SK-N-SH (cell line): Measurements from ENCODE around the gene MUSTN1. TPM values are rescaled to one million over a fixed set of nuclear protein-coding genes. Genes with fewer than 3 reads are reported as not detected.

Source experiments
- CTCF ChIA-PET: fragments of 300-600, 350-600 bp; formaldehyde crosslinking; extraction: SDS; loops from one replicate; lab custom pipeline; 2021; lab: Yijun Ruan, JAX
- POLR2A ChIA-PET: fragments of 350-600 bp; sonication (Branson Sonifier 250); formaldehyde crosslinking; extraction: SDS; loops from one replicate; lab custom pipeline; 2020; ENCODE audit warnings: antibody characterized with exemption, inconsistent platforms; lab: Yijun Ruan, JAX
- DNase-seq: peaks from one replicate; pipeline ENCODE4 v3.0.0; 2012
- H2AFZ ChIP-seq: fragments of 200-600 bp; sonication (generic); 2 replicates; pipeline ENCODE4 v1.8.1; 2016; ENCODE audit warnings: antibody characterized with exemption, mild to moderate bottlenecking, low read depth
- H3F3A ChIP-seq: fragments of 200-600 bp; sonication (generic); replicated peaks from 2 replicates; pipeline ENCODE3; 2016; ENCODE audit warnings: antibody characterized with exemption, mild to moderate bottlenecking; ENCODE audit not compliant: insufficient read depth
- H3K27ac ChIP-seq, 2 experiments: fragments of 200-500 bp in 1 of 2; fragments of 200-600 bp in 1 of 2; sonication (Bioruptor generic) in 1 of 2; sonication (generic), shearing (Covaris generic) in 1 of 2; 2 replicates each; pipeline versions ENCODE4 v1.5.1 to v1.6.1; 2014 to 2016; ENCODE audit warnings: low read depth in 2 of 2, inconsistent platforms in 1 of 2, low read length in 1 of 2, mild to moderate bottlenecking in 1 of 2, mixed read lengths in 1 of 2
- H3K27me3 ChIP-seq: fragments of 200-600 bp; sonication (generic), shearing (Covaris generic); 2 replicates; pipeline ENCODE4 v1.6.1; 2016; ENCODE audit warnings: mixed run types; ENCODE audit not compliant: insufficient read depth
- H3K36me3 ChIP-seq, 2 experiments: fragments of 200-500 bp in 1 of 2; fragments of 200-600 bp in 1 of 2; sonication (Bioruptor generic) in 1 of 2; sonication (generic) in 1 of 2; replicated peaks in 1 of 2; 2 replicates each; pipeline versions ENCODE3 to v1.5.1; 2014 to 2016; ENCODE audit warnings: low read length in 1 of 2, mild to moderate bottlenecking in 1 of 2; ENCODE audit not compliant: insufficient read depth in 2 of 2, control insufficient read depth in 1 of 2
- H3K4me1 ChIP-seq, 2 experiments: fragments of 200-500 bp in 1 of 2; fragments of 200-600 bp in 1 of 2; sonication (Bioruptor generic) in 1 of 2; sonication (generic), shearing (Covaris generic) in 1 of 2; 2 replicates each; pipeline versions ENCODE4 v1.5.1 to v1.6.1; 2014 to 2016; ENCODE audit warnings: low read depth in 1 of 2, low read length in 1 of 2, mixed run types in 1 of 2; ENCODE audit not compliant: insufficient read depth in 2 of 2, control insufficient read depth in 1 of 2
- H3K4me2 ChIP-seq: fragments of 200-600 bp; sonication (generic), shearing (Covaris generic); 2 replicates; pipeline ENCODE4 v1.6.1; 2017; ENCODE audit warnings: mixed run types
- H3K4me3 ChIP-seq, 2 experiments: fragments of 200-500 bp in 1 of 2; fragments of 200-600 bp in 1 of 2; sonication (Bioruptor generic) in 1 of 2; sonication (generic), shearing (Covaris generic) in 1 of 2; 2 replicates each; pipeline versions ENCODE4 v1.5.1 to v1.8.1; 2014 to 2016; ENCODE audit warnings: low read depth in 2 of 2, inconsistent platforms in 1 of 2, low read length in 1 of 2, mild to moderate bottlenecking in 1 of 2, mixed read lengths in 1 of 2, moderate library complexity in 1 of 2
- H3K79me2 ChIP-seq: fragments of 200-600 bp; sonication (generic); 2 replicates; pipeline ENCODE4 v1.8.1; 2017; ENCODE audit warnings: mild to moderate bottlenecking; ENCODE audit not compliant: insufficient read depth
- H3K9ac ChIP-seq: fragments of 200-600 bp; sonication (generic); 2 replicates; pipeline ENCODE4 v1.6.1; 2017; ENCODE audit warnings: mixed run types
- H3K9me2 ChIP-seq: fragments of 200-600 bp; sonication (generic); 2 replicates; pipeline ENCODE4 v1.6.1; 2017; ENCODE audit warnings: mixed run types
- H3K9me3 ChIP-seq: fragments of 200-600 bp; sonication (generic); 2 replicates; pipeline ENCODE4 v1.6.1; 2017; ENCODE audit warnings: mixed run types, mild to moderate bottlenecking, moderate library complexity
- H4K20me1 ChIP-seq: fragments of 200-600 bp; sonication (generic); 2 replicates; pipeline ENCODE4 v1.6.1; 2017; ENCODE audit warnings: mild to moderate bottlenecking, mixed run types; ENCODE audit not compliant: insufficient read depth
- CHD2 ChIP-seq: fragments of 150-350 bp; IDR thresholded peaks from 2 replicates; pipeline ENCODE4 v1.6.1; 2018; ENCODE audit warnings: low read length; ENCODE audit not compliant: partially characterized antibody
- ELF1 ChIP-seq: IDR thresholded peaks from 2 replicates; pipeline ENCODE4 v1.4.0; 2012
- EP300 ChIP-seq, 2 experiments: IDR thresholded peaks; 2 replicates each; pipeline versions ENCODE4 v1.4.0 to v1.6.1; 2012; ENCODE audit warnings: borderline replicate concordance in 1 of 2, low read depth in 1 of 2, low read length in 1 of 2
- FOSL2 ChIP-seq: IDR thresholded peaks from 2 replicates; pipeline ENCODE4 v1.4.0; 2012; ENCODE audit warnings: low read depth, mild to moderate bottlenecking, moderate library complexity, borderline replicate concordance
- FOXJ3 ChIP-seq: sonication (generic); formaldehyde crosslinking; IDR thresholded peaks from 2 replicates; pipeline ENCODE4 v1.5.1; 2020; ENCODE audit warnings: mild to moderate bottlenecking, missing genetic modification reagents
- FOXM1 ChIP-seq: IDR thresholded peaks from 2 replicates; pipeline ENCODE4 v1.4.0; 2012; ENCODE audit warnings: low read depth, mild to moderate bottlenecking
- GATA2 ChIP-seq: sonication (generic); formaldehyde crosslinking; IDR thresholded peaks from 2 replicates; pipeline ENCODE4 v1.5.0; 2020; ENCODE audit warnings: mild to moderate bottlenecking, missing genetic modification reagents
- JUND ChIP-seq: IDR thresholded peaks from 2 replicates; pipeline ENCODE4 v1.4.0; 2012
- MEF2A ChIP-seq: IDR thresholded peaks from 2 replicates; pipeline ENCODE4 v1.4.0; 2012; ENCODE audit warnings: low read depth, borderline replicate concordance
- MXI1 ChIP-seq: IDR thresholded peaks from 2 replicates; pipeline ENCODE4 v1.6.1; 2012; ENCODE audit warnings: mild to moderate bottlenecking, low read depth, low read length, improper control_type of control experiment
- NFIC ChIP-seq: IDR thresholded peaks from 2 replicates; pipeline ENCODE4 v1.4.0; 2012; ENCODE audit warnings: borderline replicate concordance
- RCOR1 ChIP-seq: fragments of 150-350 bp; IDR thresholded peaks from 2 replicates; pipeline ENCODE4 v1.6.1; 2017; ENCODE audit warnings: antibody characterized with exemption, low read length
- RFX5 ChIP-seq: IDR thresholded peaks from 2 replicates; pipeline ENCODE4 v1.6.1; 2012; ENCODE audit warnings: mild to moderate bottlenecking, improper control_type of control experiment, low read length
- RXRA ChIP-seq: IDR thresholded peaks from 2 replicates; pipeline ENCODE4 v1.4.0; 2012; ENCODE audit warnings: low read depth, mild to moderate bottlenecking, borderline replicate concordance
- SIN3A ChIP-seq: IDR thresholded peaks from 2 replicates; pipeline ENCODE4 v1.6.1; 2012; ENCODE audit warnings: low read depth, mild to moderate bottlenecking, low read length, moderate library complexity, borderline replicate concordance
- TAF1 ChIP-seq: IDR thresholded peaks from 2 replicates; pipeline ENCODE4 v1.6.1; 2012; ENCODE audit warnings: low read depth, mild to moderate bottlenecking, low read length, moderate library complexity, borderline replicate concordance
- YY1 ChIP-seq: IDR thresholded peaks from 2 replicates; pipeline ENCODE4 v1.4.0; 2012; ENCODE audit warnings: low read depth, mild to moderate bottlenecking
- WGBS: methylation state at CpG from one replicate; pipeline ENCODE4 v1.1.6; 2017; ENCODE audit warnings: low lambda C conversion rate; 5-methylcytosine and 5-hydroxymethylcytosine counted together
- polyA plus RNA-seq, 3 experiments: library from polyadenylated mRNA; depleted of rRNA; stranded (reverse); fragments of >200 nt; gene quantifications; 2 replicates each; pipeline ENCODE4 v1.2.3, GENCODE V29; 2012
- TF ChIP-seq, protein P1 (sequence below): IDR thresholded peaks from 2 replicates; pipeline ENCODE4 v1.4.0; 2012; ENCODE audit warnings: low read depth
- TF ChIP-seq, protein P2 (sequence below): IDR thresholded peaks from 2 replicates; pipeline ENCODE4 v1.4.0; 2012; ENCODE audit warnings: low read depth, borderline replicate concordance
- TF ChIP-seq, protein P3 (sequence below): IDR thresholded peaks from 2 replicates; pipeline ENCODE4 v1.4.0; 2012; ENCODE audit warnings: low read depth, borderline replicate concordance
- TF ChIP-seq, protein P4 (sequence below): fragments of 150-350 bp; IDR thresholded peaks from 2 replicates; pipeline ENCODE4 v1.6.1; 2017; ENCODE audit warnings: antibody characterized with exemption, low read length, low read depth, borderline replicate concordance
- TF ChIP-seq, protein P5 (sequence below): fragments of 150-350 bp; IDR thresholded peaks from 2 replicates; pipeline ENCODE4 v1.6.1; 2016; ENCODE audit warnings: mild to moderate bottlenecking, low read depth, low read length

The MUSTN1 gene
- polyA plus RNA-seq, 1 of the 3 experiments (the other 2 are of a cell fraction) = 0.54 TPM

DNA sequence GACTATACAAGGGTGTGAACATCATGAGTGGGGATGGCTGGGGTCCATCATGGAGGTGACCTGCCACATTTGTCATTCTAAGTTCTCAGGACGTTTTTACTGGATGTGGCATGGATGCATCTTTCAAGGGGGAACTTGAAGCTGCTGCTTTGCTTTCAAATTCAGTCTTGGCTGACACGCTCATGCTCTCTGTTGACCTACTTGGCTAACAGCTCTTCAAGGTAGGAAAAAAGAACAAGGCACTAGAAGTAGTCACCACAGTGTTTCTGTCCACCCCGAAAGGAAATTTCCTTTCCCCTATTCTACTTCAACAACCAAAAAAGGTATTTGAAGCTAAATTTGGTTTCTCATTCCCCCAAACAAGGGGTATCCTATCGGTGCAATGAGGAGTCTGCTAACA is 47.6 kb upstream of the MUSTN1 start:
- H3K27ac ChIP-seq = no peak overlapping the region
- H2AFZ ChIP-seq = no peak overlapping the region
- no peaks in the 10 kb centered on the region for H3K9me2 ChIP-seq
- no peak for DNase-seq
- no peaks in the 10 kb centered on the region for H4K20me1 ChIP-seq
- POLR2A ChIA-PET = no interaction called here
- H3F3A ChIP-seq = no peaks in the 10 kb centered on the region
- peaks cover 10 to 11% of the 10 kb centered on the region in 2 experiments for H3K36me3 ChIP-seq
- H3K9ac ChIP-seq = no peak overlapping the region
- no peaks in the 10 kb centered on the region; the same call in none of the 2 replicates for H3K79me2 ChIP-seq
- CTCF ChIA-PET = interaction anchor here (2.2 kb wide), 1 partner anchor 10 kb away, joined by 7 read pairs; no protein-coding TSS in a partner anchor
- H3K27me3 ChIP-seq = no peaks in the 10 kb centered on the region
- WGBS = 92% methylated on average over 4 of the region's 4 CpGs
- no peaks in the 10 kb centered on the region for H3K9me3 ChIP-seq
- H3K4me2 ChIP-seq = no peak overlapping the region
- peaks cover 0 to 6% of the 10 kb centered on the region in 2 experiments; a peak in 1 of 4 replicates for H3K4me1 ChIP-seq
- no peak overlapping the region for H3K4me3 ChIP-seq
- TF ChIP-seq EP300 (IDR thresholded peaks at IDR 0.05; ENCODE audit: borderline replicate concordance in 1 of 2, low read depth in 1 of 2, low read length in 1 of 2) (no peak), MXI1 (no peak), JUND (no peak), SIN3A (no peak), YY1 (no peak), GATA2 (no peak)
- TF ChIP-seq, protein P1, sequence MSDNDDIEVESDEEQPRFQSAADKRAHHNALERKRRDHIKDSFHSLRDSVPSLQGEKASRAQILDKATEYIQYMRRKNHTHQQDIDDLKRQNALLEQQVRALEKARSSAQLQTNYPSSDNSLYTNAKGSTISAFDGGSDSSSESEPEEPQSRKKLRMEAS = no peak

DNA sequence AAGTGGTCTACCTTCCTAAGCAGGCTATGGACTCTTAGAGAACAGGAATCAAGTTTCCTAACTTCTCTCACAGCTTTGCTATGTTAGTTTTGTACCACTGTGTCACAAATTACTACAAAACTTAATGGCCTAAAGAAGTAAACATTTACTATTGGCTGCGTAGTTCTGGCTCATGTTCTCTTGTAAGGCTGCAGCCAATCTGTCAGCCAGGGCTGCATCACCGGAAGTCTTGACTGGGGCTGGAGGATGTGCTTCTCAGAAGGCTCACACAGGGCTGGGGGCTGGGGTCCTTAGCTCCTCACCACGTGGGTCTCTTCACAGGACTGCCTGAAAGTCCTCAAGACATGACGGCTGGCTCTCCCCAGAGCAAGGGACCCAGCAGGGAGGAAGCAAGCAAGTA is 47.1 kb upstream of the MUSTN1 start:
- Histone ChIP-seq H3K27me3 (no peaks in the 10 kb centered on the region), H3F3A (no peaks in the 10 kb centered on the region), H3K4me3 (no peak overlapping the region), H3K36me3 (peaks cover 10 to 11% of the 10 kb centered on the region in 2 experiments), H3K9ac (no peak overlapping the region), H3K9me2 (no peaks in the 10 kb centered on the region), H3K4me1 (peaks cover 0 to 2% of the 10 kb centered on the region in 2 experiments; a peak in 1 of 4 replicates)
- TF ChIP-seq, protein P2, sequence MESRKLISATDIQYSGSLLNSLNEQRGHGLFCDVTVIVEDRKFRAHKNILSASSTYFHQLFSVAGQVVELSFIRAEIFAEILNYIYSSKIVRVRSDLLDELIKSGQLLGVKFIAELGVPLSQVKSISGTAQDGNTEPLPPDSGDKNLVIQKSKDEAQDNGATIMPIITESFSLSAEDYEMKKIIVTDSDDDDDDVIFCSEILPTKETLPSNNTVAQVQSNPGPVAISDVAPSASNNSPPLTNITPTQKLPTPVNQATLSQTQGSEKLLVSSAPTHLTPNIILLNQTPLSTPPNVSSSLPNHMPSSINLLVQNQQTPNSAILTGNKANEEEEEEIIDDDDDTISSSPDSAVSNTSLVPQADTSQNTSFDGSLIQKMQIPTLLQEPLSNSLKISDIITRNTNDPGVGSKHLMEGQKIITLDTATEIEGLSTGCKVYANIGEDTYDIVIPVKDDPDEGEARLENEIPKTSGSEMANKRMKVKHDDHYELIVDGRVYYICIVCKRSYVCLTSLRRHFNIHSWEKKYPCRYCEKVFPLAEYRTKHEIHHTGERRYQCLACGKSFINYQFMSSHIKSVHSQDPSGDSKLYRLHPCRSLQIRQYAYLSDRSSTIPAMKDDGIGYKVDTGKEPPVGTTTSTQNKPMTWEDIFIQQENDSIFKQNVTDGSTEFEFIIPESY = no peak
- no peak for TF ChIP-seq MEF2A
- TF ChIP-seq NFIC = no peak
- TF ChIP-seq RCOR1 = no peak
- TF ChIP-seq, protein P3, sequence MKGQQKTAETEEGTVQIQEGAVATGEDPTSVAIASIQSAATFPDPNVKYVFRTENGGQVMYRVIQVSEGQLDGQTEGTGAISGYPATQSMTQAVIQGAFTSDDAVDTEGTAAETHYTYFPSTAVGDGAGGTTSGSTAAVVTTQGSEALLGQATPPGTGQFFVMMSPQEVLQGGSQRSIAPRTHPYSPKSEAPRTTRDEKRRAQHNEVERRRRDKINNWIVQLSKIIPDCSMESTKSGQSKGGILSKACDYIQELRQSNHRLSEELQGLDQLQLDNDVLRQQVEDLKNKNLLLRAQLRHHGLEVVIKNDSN = no peak
- no peak for TF ChIP-seq YY1
- TF ChIP-seq, protein P4, sequence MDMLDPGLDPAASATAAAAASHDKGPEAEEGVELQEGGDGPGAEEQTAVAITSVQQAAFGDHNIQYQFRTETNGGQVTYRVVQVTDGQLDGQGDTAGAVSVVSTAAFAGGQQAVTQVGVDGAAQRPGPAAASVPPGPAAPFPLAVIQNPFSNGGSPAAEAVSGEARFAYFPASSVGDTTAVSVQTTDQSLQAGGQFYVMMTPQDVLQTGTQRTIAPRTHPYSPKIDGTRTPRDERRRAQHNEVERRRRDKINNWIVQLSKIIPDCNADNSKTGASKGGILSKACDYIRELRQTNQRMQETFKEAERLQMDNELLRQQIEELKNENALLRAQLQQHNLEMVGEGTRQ = no peak
- no peak for TF ChIP-seq GATA2
- no peak for TF ChIP-seq FOSL2
- no peak for TF ChIP-seq TAF1
- no peak for TF ChIP-seq RXRA
- no peak for TF ChIP-seq ELF1
- no peak for TF ChIP-seq CHD2
- TF ChIP-seq, protein P5, sequence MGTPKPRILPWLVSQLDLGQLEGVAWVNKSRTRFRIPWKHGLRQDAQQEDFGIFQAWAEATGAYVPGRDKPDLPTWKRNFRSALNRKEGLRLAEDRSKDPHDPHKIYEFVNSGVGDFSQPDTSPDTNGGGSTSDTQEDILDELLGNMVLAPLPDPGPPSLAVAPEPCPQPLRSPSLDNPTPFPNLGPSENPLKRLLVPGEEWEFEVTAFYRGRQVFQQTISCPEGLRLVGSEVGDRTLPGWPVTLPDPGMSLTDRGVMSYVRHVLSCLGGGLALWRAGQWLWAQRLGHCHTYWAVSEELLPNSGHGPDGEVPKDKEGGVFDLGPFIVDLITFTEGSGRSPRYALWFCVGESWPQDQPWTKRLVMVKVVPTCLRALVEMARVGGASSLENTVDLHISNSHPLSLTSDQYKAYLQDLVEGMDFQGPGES = no peak
- no peak for TF ChIP-seq RFX5
- no peak for TF ChIP-seq FOXM1
- no peak for TF ChIP-seq MXI1
- TF ChIP-seq FOXJ3 = no peak
- TF ChIP-seq, all 33 proteins: peak for 0
- H3K27ac ChIP-seq = no peak overlapping the region
- no peaks in the 10 kb centered on the region; the same call in 1 of the 2 replicates for H3K79me2 ChIP-seq
- H4K20me1 ChIP-seq = no peaks in the 10 kb centered on the region
- DNase-seq = no peak
- ChIA-PET CTCF (interaction anchor here (2.2 kb wide), 1 partner anchor 10 kb away, joined by 7 read pairs; no protein-coding TSS in a partner anchor), POLR2A (no interaction called here)
- H2AFZ ChIP-seq = no peak overlapping the region
- no peaks in the 10 kb centered on the region for H3K9me3 ChIP-seq
- no peak overlapping the region for H3K4me2 ChIP-seq
- 87% methylated on average over 4 of the region's 4 CpGs for WGBS
